GM21390 (cell line): ENCODE results near the gene LMBRD2.
A peak's percentile ranks its signal among the peaks of the same experiment; 100 is the strongest.
"Not testable (repeated sequence)": the region's sequence is repeated elsewhere in the genome, so short reads cannot be mapped to it uniquely, and the experiment has no call there.

ENCODE experiments used
- ATAC-seq: cut with Tn5 transposase; IDR thresholded peaks from one replicate; pipeline ENCODE4 v1.9.1; 2021; ENCODE audit not compliant: unreplicated experiment

The LMBRD2 gene

GRCh38 chr5:36162810-36163486, 11.3 kb upstream of the LMBRD2 start:
- ATAC-seq = no peak

- no peak for ATAC-seq
Observed at GRCh38 chr5:36161361-36161760, 9.7 kb upstream of the LMBRD2 start.

- no peak for ATAC-seq
Observed at GRCh38 chr5:36160617-36161016, 8.9 kb upstream of the LMBRD2 start.

GRCh38 chr5:36158144-36158543, 6.5 kb upstream of the LMBRD2 start:
- no peak for ATAC-seq

- no peak for ATAC-seq
Observed at GRCh38 chr5:36156619-36157018, 4.9 kb upstream of the LMBRD2 start.

GRCh38 chr5:36156121-36156601, 4.5 kb upstream of the LMBRD2 start:
- no peak for ATAC-seq

- ATAC-seq = no peak
Observed at GRCh38 chr5:36155291-36155690, 3.6 kb upstream of the LMBRD2 start.

- no peak for ATAC-seq
Observed at GRCh38 chr5:36153726-36154125, 2.0 kb upstream of the LMBRD2 start.

GRCh38 chr5:36153298-36153677, 1.6 kb upstream of the LMBRD2 start:
- ATAC-seq = no peak

- ATAC-seq = peak; percentile 1
Observed at GRCh38 chr5:36152324-36153297, 924 bp upstream of the LMBRD2 start.

- ATAC-seq = peak; percentile 24
Observed at GRCh38 chr5:36150676-36151433, 832 bp downstream of the LMBRD2 start.

GRCh38 chr5:36147681-36148080, 4.0 kb downstream of the LMBRD2 start:
- no peak for ATAC-seq

GRCh38 chr5:36146390-36146789, 5.3 kb downstream of the LMBRD2 start:
- no peak for ATAC-seq

- ATAC-seq = no peak
Observed at GRCh38 chr5:36145311-36145710, 6.4 kb downstream of the LMBRD2 start.

GRCh38 chr5:36138900-36139683, 12.6 kb downstream of the LMBRD2 start:
- ATAC-seq = no peak

GRCh38 chr5:36136581-36136980, 15.1 kb downstream of the LMBRD2 start:
- ATAC-seq = no peak

GRCh38 chr5:36135988-36136387, 15.7 kb downstream of the LMBRD2 start:
- no peak for ATAC-seq

GRCh38 chr5:36133009-36133408, 18.7 kb downstream of the LMBRD2 start:
- ATAC-seq = not testable (repeated sequence)

- not testable (repeated sequence) for ATAC-seq
Observed at GRCh38 chr5:36129666-36130065, 22.0 kb downstream of the LMBRD2 start.

- no peak for ATAC-seq
Observed at GRCh38 chr5:36128795-36129194, 22.9 kb downstream of the LMBRD2 start.
